IPS-NIHi7 (cell line): Measurements from ENCODE around the gene SLC10A3.

ENCODE experiments used
- DNase-seq: peaks from one replicate; pipeline ENCODE4 v3.0.0; 2012; ENCODE audit warnings: mixed read lengths; ENCODE audit errors: extremely low spot score

SLC10A3 gene

DNA sequence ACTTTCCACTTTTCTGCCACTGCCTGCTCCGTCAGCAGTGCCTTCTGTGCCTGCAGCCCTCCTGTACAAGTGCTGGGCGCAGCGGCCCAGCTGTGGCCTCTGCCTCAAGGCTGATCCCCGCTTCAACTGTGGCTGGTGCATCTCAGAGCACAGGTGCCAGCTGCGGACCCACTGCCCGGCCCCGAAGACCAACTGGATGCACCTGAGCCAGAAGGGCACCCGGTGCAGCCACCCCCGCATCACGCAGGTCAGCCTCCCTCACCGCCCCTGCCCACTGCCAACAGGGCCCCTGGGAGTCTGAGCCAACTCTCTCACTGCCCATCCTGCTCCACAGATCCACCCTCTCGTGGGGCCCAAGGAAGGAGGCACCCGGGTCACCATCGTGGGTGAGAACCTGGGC lies 24.8 kb downstream of the SLC10A3 start:
- DNase-seq: no peak

DNA sequence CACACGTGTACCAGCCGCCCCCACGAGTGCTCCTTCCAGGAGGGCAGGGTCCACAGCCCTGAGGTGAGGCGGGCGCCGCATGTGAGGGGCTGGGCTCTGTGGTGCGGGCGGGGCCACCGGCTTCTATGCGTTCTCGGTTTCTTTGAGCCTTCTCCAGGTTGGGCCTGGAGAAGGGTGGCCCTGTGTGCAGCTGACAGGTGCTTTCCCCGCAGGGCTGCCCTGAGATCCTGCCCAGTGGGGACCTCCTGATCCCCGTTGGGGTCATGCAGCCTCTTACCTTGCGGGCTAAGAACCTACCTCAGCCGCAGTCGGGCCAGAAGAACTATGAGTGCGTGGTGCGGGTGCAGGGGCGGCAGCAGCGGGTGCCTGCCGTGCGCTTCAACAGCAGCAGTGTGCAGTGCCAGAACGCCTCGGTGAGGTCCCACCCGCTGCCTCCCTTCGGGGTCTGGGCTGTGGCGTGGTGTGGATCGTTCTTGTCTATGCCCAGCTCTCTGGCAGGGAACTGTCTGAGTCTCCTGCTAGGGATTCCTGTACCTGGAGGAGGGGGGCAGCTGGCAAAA lies 25.5 kb downstream of the SLC10A3 start:
- no peak for DNase-seq

DNA sequence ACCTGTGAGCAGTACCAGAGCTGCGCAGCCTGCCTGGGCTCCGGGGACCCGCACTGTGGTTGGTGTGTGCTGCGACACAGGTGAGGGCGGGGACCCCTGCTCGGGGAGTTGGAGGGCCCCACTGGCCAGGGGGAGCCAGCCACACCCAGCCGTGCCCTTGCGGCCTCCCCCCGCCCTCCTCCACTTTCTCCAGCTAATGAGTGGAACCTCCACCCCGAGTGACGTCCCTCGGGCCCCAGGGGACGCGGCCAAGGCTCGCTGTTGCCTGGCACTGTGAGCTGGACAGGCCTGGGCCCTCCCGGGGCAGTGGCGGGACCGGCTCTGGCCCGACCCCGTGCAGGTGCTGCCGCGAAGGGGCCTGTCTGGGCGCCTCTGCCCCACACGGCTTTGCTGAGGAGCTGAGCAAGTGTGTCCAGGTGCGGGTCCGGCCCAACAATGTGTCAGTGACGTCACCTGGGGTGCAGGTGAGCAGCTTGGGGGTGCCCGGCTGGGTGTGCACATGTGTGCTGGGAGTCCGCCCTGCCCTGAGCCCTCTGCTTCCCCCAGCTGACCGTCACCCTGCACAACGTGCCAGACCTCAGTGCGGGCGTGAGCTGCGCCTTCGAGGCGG lies 26.7 kb downstream of the SLC10A3 start:
- DNase-seq: no peak

DNA sequence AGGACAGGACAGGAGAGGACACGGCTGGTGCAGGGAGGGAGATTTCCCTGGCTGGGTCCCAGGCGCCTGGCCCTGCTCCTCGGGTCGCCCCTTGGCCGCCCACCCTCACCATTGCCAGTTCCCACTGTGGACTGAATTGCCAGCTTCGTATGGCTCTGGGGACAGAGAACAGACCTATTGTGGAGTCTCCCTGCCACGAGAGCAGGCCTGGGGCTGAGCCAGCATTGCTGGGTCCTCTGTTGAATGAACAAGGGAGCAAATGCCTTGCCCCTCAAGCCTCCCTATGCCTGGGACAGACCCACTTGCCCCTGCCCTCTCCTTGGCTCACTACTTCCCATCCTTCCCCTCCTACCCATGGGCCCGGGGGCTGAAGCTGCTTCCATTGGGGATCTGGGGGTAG lies 28.0 kb downstream of the SLC10A3 start:
- no peak for DNase-seq

DNA sequence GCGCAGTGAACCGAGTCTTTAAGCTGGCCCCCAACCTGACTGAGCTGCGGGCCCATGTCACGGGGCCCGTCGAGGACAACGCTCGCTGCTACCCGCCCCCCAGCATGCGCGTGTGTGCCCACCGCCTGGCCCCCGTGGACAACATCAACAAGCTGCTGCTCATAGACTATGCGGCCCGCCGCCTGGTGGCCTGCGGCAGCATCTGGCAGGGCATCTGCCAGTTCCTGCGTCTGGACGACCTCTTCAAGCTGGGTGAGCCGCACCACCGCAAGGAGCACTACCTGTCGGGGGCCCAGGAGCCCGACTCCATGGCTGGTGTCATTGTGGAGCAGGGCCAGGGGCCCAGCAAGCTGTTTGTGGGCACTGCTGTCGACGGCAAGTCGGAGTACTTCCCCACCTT lies 30.1 kb downstream of the SLC10A3 start:
- no peak for DNase-seq

DNA sequence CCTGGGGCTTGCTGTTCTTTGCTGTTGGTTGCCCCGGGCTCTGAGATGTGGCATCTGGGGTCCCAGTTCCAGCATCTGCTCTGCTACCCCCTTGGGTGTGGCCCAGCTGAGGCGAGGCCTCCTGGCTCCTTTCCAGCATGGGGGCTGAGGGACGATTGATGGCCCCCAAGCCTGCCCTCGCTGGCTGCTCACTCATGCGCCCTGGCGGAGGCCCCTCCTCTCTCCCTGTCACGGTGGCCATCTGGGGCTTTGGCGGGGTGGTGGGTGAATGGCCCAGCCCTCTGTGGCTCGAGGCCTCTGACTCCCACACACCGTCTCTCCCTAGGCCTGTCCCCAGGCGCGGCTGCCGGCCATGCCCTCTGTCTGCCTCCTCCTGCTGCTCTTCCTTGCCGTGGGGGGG lies 30.6 kb downstream of the SLC10A3 start:
- DNase-seq: no peak

DNA sequence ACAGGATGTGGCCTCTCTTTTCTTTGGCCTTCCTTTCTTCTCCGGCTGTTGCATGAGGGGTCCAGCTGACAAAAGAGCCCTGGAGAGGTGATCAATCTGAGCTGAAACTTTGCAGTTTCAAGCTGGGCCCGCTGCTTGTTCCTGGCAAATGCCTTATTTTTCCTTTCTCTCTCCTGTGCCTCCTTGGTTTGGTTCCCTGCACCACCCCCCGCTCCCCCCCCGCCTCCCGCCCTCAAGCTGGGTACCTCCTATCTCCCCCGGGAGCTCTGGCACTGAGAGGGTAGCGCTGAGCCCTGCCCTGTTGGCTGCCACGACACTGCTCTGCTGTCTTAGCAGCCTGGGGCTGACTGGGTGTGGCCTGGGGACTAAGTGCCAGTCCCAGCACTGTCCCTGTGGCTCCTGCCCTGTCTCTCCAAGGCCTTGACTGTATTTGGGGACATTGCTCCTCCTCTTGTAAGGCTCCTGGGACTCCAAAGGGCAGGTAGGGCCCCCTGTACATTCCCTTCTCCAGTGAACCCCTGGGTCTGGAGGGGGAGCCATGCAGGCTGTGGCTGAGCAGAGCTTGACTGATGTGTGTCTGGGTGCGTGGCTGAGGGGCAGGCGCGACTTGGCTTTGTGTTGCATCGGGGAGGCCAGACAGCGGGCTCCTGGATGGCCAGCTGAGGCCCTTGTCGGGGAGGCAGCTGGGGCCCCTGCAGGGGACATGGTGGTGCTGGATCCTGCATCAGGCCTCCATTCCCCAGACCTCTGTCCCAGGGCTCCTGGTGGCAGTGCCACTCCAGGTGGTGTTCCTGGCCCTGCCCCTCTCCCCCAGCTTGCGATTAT lies 31.3 kb downstream of the SLC10A3 start:
- no peak for DNase-seq

DNA sequence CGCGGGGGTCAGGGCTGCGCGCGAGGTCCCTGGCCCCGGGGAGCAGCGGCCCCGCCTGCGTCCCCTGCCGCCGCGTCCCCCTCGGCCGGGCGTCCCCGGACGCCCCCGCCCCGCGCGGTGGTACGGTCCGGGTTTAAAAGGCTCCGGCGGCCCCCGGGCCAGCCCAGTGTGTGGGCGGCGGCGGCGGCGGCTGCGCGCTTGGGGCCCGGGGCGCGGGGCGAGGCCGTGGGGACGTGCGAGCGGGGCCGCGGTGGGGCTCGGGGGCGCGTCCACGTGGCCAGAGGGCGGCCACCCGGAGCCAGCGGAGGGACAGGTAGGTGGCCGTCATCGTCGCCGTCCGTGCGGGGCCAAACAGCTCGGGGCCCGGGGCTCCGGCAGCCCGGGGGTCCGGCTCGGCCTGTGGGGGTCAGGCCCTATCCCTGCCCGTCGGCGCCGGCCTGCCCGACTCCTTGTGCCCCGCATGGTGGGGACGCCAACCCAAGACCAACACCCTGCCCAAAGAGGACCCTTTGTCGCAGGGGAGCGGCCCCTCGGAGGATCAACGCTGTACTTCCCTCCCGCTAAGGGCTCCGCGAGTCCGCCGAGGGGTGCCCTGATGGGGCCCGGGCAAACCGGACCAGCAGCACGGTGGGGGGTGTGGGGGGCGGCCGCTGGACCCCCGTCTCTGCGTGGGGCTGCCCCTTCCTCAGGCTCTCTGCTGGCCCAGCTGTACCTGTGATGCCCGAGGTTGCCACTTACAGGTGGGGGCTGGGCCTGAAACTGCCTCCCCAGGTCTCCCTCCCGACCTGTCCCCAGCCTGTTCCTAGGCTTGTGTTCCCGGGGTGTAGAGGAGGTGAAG lies 32.1 kb downstream of the SLC10A3 start, which contains the start of gene PLXNA3:
Gene PLXNA3 (plus strand): TSS at position 166 of the 838 bp plus-strand sequence. CDS start 1,903 bp downstream, outside the sequence.
- DNase-seq: peak; percentile 60

DNA sequence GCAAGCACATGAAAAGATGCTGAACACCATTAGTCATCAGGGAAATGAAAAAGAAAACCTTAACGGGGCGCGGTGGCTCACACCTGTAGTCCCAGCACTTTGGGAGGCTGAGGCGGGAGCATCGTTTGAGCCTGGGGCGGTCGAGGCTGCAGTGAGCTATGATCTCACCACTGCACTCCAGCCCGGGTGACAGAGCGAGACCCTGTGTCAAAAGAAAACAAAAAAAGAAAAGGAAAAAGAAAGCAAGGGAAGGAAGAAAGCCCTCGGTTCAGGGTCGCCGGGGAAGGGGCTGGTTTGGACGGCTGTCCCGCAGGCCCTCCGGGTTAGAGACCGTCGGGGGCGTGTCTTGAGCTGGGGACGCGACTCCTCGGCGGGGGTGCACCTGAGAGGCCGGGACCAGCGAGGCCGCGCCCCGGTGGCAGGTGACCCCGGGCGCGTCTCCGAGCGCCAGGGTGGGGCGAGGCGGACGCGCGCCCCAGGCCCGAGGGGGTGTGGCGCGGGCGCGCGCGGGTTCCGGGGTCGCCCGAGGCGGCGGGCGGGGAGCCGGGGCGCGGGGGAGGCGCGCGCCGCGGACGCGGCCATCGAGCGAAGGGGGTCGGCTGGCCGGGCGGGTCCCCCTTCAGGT lies 32.8 kb downstream of the SLC10A3 start:
- peak; percentile 81 for DNase-seq

DNA sequence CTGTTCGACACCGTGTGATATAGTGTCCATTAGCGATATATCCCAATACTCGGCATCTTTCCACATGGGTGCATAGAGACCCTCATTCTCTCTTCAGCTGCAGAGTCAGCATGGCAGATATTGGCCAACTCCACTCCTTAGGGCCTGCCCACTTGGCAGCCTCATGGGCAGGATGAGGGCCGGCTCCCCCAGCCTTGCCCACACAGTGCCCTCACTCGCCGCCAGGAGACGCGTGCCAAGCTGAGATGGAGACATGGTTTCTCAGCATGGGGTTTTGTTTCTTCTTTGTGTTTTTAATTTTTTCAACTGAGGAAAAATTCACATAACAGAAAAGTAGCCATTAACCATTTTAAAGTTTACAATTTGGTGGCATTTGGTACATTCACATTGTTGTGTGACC lies 37.6 kb downstream of the SLC10A3 start:
- DNase-seq: no peak

DNA sequence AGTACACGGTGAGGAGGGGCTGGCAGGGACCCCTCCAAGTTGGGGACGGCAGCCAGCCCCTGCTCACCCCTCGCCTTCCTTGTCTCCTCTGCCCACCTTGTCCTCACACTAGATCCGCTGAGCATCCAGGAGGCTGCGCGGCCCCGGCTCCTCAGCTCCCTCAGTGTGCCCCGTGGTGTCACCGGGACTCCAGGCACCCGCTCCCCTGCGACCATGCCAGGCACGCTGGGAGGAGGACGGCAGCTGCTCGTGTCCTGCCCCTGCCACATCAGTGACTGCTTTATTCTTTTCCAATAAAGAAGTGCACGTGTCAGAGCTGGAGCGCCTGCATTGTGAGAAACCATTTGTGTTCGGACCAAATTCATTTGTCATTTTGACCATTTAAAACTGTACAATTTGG lies 40.1 kb downstream of the SLC10A3 start:
- DNase-seq: no peak

DNA sequence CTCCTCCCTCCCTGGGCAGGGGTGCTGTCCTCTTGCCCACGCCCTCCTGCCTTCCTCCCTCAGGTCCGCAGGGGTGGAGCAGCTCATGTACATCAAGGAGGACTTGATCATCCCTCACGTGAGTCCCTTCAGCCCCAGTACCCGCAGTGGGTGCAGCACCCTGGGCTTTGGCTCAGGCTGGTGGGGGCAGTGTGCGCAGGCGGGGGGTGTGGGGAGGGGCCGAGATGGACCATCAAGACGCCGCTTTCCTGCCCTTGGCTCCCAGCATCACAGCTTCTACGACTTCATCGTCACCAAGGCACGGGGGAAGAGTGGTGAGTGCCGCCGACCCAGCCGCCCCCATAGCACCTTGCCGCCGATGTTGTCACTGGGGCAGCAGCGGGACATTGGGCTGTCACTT lies 40.8 kb downstream of the SLC10A3 start:
- no peak for DNase-seq

DNA sequence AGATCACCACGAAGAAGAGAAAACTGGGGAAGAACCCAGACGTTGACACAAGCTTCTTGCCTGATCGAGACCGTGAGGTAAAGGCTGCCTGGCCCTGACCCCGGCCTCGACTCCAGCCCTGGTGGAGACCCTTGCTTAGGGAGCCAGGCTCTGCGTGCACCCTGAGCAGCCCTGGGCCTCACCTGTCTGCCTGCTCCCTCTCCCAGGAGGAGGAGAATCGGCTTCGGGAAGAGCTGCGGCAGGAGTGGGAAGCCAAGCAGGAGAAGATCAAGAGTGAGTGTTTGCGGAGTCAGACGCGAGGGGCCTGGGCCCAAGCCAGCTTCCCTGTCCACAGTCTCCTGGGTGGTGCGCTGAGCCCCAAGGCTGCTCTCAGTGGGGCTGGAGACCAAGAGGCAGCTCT lies 41.9 kb downstream of the SLC10A3 start:
- no peak for DNase-seq

DNA sequence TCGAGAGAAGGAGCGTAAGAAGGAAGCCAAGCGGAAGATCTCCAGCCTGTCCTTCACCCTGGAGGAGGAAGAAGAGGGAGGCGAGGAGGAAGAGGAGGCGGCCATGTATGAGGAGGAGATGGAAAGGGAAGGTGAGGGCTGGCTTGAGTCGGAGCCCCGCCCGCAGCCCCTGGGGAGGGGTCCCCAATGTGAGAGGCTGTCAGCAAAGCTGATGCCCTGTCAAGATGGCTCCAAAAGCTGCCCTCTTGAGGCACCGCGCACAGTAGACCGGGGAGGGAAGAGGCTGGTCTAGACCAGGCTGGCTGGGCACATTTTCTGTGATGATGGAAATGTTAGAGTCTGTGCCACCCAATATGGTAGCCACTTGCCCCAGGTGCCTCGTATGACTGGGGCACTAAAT lies 44.0 kb downstream of the SLC10A3 start:
- DNase-seq: no peak

DNA sequence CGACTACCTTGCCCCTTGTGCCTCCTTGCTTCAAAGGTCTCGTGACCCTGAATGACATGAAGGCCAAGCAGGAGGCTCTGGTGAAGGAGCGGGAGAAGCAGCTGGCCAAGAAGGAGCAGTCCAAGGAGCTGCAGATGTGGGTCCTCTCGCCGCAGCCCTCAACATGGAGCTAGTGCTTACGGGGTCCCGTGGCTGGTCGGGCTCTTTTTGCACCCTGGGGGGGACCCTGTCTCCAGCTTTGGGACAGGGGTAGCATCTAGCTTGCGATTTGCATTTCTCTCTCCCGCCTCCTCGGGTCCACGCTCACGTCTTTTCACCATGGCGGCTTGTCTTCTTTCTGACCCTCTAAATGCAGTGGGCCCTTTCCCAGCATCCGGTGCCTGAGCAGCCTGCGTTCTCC lies 44.7 kb downstream of the SLC10A3 start:
- no peak for DNase-seq

DNA sequence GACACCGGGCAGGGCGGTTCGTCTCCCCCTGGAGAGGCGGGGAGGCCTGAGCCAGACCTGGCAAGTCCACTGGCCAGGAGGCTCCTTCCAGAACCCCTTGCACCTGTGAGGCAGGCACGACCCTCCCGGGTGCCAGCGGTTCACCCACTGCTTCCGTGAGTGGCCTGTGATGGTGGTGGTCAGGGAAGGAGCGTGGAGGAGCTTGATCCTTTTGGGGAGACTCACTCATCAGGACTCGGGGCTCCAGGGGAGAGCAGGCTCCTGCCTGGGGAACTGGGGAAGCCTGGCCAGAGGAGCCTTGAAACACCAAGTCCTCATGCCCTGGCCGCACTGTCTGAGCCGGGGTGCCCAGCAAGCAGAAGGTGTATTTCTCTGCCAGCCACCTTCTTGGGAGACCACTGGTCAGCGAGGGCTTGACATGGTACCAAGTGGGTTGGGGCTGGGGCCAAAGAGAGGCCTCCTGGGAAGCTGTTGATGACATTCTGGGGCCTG lies 45.6 kb downstream of the SLC10A3 start:
- DNase-seq: no peak

DNA sequence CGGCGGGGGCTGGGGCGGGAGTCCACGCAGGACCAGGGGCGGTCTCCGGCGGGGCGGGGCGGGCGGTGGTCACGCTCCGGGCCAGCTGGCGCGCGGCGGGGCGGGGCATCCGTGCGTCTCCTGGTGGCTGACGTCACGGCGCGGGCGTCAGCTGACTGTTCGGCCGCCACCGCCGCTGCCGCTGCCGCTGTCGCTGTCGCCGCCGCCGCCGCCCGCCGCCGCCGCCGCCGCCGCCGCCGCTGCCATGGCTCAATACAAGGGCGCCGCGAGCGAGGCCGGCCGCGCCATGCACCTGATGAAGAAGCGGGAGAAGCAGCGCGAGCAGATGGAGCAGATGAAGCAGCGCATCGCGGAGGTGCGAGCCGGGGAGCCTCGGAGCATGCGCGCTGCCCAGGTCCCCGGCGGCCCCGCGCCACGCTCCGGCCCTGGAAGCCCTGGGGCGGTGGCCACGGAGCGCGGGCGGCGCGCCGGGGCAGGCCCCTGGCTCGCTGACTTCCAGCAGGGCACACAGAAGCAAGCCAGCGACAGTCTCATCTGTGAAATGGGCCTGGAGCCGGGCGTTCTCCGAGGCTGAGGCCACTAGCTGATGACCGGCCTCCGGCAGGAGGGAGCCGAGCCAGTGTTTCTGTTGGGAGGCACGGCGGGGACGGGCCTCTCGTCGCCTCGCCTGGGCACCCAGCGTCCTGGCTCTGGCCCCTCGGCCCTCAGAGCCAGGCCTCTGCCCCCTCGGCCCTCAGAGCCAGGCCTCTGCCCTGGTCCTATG lies 46.3 kb downstream of the SLC10A3 start, which contains the start of gene FAM50A:
Gene FAM50A (plus strand): TSS at position 150 of the 763 bp plus-strand sequence. CDS start 95 bp downstream, at position 245.
- peak; percentile 71 for DNase-seq

DNA sequence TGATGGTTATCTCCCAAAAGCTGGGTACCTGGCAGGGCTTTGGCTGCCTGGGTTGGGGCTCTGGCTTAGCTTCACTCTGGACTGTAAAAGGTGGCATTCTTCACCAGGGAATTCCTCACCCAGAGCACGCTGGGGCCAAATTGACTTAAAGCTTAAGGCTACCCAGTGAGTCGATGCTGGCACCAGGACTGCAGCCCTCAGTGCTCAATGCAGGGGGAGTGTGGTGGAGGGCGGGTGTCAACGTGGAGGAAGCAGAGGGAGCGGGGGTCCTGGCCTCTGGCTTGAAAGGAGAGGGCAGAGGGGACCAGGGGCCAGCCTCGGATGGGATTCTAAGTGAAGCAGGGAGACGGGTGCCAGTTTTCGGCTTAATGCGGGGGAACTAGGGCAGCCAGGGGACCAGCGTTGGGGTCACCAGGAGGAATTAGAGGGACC lies 46.9 kb downstream of the SLC10A3 start:
- peak; percentile 16 for DNase-seq

DNA sequence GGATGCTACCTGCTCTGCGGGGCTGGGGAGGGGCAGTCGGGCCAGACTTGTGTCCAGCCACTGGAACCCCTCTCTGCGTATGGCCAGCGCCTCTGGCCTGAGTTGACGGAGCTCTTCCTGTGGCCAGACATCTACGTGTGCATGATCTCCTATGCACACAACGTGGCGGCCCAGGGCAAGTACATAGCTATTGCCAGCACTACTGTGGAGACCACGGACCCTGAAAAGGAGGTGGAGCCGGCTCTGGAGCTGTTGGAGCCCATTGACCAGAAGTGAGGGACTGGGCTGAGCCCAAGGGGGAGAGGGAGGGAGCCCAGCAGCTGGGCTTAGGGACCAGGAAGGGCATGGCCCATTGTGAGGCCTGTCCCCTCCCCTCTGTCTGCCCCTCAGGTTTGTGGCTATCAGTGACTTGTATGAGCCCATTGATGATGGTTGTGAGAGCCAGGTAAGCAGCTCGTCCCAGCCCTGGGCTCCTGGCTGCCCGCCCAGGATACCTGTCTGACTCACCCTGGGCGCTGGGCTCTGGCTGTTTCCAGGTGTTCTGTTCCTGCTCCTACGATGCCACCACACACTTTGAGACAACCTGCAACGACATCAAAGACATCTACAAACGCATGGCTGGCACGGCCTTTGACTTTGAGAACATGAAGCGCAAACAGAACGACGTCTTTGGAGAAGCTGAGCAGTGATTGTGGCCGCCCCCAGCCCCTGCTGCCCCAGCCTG lies 48.3 kb downstream of the SLC10A3 start:
- no peak for DNase-seq

DNA sequence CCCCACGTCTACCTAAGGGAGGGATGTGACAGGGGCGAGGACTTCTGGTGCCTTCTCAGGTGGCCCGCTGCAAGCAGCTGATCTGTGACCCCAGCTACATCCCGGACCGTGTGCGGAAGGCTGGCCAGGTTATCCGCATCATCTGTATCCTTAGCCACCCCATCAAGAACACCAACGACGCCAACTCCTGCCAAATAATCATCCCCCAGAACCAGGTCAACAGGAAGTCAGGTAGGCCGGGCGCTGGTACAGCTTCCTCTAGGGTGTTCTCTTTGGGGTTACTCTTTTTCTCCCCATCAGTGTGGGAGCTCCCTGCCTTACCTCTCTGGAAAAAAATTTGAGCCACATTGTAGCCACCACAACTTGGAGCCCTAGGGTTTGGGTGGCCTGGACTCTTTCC lies 48.9 kb downstream of the SLC10A3 start:
- no peak for DNase-seq
